GM21447 (cell line): ENCODE measurements around the gene RAB7A.
"Not testable (repeated sequence)": the region's sequence is repeated elsewhere in the genome, so short reads cannot be mapped to it uniquely, and the experiment has no call there.

Experiments
- ATAC-seq: cut with Tn5 transposase; IDR thresholded peaks from one replicate; pipeline ENCODE4 v1.9.1; 2021; ENCODE audit not compliant: unreplicated experiment

Gene RAB7A

DNA sequence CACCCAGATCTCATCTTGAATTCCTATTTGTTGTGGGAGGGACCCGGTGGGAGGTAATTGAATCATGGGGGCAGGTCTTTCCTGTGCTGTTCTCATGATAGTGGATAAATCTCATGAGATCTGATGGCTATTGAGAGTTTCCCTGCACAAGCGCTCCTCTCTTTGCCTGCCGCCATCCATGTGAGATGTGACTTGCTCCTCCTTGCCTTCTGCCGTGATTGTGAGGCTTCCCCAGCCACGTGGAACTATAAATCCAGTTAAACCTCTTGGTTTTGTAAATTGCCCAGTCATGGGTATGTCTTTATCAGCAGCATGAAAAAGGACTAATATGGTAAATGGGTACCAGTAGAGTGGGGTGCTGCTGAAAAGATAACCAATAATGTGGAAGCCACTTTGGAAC, 23.6 kb downstream of the RAB7A start:
- not testable (repeated sequence) for ATAC-seq

DNA sequence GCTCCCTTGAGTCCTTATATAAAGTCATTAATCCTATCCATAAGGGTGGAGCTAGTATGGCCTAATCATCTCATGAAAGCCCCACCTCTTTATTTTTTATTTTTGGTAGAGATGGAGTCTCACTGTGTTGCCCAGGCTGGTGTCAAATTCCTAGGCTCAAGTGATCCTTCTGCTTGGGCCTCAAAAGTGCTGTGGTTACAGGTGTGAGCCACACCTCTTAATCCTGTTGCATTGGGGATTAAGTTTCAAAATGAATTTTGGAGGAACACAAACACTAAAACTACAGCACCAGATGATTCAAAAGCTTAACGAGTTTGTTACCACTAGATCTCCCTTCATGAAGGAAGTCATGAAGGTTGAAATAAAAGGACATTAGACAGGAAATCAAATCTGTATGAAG, 27.7 kb downstream of the RAB7A start:
- ATAC-seq: no peak

DNA sequence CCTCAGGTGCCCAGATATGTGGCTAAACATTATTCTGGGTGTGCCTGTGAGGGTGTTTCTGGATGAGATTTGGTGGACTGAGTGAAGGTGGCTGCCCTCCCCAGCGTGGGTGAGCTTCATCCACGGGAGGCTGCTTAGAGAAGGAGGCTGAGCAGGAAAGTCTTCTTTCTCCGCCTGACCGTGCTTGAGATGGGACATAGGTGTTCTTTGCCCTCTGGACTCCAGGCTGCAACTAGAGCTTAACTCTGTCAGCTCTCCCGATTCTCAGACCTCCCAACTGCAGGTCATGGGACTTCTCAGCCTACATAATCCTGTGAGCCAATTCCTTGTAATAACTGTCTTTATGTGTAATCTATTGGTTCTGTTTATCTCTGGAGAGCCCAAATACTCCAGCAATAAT, 34.1 kb downstream of the RAB7A start:
- no peak for ATAC-seq

DNA sequence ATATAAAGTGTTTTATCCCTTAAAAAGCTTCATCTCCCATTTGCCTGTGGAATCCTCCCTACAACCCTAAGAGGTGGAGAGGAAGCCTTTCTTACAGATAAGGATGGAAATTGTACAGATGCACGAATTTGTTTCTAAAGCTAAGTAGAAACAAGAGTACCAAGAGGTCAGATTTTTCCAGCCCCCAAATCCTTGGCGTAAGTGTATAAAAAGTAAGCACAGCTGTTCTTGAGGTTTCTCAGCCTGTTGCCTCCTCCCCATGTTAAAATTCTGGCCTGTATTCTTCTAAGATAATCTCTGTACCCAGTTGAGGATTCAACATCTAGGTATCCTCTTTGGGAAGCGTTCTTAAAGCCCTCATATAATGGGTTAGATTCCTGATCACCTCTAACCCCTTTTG, 34.9 kb downstream of the RAB7A start:
- ATAC-seq: no peak

DNA sequence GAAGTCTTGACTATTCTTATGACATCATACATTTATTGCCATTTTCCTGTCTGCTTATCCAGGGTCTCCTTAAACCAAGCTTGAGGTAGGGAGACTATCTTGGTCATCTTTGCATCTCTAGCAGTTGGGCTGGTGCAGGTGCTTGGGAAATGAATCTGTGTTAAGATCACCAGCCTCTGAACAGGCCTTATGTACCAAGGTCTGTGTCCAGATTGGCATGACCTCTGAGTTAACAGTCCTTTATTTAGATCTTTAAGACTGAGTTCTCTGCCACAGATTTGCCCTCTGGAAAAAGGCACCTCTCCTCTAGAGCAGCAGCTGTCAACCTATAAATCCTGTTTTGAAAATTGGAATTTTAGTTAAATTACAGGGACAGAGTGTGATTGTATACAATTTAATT, 35.4 kb downstream of the RAB7A start:
- ATAC-seq: no peak

DNA sequence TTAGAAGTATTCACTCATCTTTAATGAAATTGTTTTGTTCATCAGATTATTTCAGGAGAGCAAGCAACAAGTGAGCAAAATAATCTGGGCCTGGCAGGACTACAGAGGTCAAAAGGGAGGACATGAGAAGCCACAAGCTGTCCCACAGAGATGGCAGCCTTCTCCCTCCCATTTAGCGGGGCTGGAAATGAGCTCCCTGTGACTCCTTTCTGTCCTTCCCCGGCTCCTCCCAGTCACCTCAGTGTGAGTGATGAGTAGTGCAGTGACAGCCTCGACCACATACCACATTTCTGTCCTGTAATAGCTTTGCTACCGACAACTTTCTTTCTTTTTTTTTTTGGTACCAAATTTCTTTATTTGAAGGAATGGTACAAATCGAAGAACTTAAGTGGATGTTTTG, 38.0 kb downstream of the RAB7A start:
- no peak for ATAC-seq

DNA sequence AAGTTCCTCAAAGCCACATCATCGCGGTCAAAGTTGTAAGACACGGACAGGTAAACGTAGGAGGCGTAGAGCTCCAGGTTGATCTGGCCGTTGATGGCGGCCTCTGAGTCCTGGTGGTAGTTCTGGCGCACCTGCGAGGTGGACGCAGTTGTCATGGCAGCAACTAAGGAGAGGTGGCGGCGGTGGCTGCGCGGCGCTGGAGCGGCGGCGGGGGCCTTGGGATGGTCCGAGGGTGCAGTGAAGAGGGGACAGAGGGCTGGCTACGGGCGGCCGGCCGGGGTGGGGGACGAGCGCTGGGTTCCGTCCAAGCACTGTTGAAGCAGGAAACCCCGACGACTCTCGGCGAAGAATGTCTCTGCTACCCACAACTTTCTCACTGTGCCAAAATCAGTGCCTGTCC, 38.9 kb downstream of the RAB7A start:
- no peak for ATAC-seq

DNA sequence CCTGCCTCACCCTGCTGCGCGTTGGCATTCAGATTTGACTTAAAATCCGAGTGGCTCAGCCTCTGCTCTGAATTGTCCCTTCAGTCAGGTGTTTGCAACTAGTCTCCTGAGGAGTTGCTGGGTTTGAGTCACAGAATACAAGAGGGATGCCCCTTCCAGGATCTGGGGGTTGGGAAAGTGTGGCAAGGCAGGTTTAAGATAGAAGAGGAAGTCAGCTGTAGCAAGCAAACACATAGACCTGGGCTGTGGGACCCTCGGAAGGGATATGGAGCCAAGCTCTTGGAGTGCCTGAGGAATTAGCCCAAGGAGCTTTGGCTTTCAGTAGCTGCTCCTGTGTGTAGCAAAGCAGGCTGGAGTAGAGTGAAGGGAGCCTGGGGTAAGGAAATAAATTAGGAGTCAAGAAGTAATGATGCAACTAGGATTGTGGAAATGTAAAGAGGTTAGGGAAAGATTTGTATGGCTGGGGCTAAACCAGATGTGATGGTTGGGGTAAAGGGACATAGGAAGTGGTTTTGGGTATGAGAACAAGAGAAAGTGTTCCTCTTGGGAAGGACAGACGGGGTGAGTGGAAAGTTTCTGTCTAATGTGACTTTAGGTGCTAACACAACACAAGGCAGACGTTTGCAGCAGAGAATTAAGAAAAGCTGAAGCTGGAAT, 41.2 kb downstream of the RAB7A start:
- ATAC-seq: no peak

DNA sequence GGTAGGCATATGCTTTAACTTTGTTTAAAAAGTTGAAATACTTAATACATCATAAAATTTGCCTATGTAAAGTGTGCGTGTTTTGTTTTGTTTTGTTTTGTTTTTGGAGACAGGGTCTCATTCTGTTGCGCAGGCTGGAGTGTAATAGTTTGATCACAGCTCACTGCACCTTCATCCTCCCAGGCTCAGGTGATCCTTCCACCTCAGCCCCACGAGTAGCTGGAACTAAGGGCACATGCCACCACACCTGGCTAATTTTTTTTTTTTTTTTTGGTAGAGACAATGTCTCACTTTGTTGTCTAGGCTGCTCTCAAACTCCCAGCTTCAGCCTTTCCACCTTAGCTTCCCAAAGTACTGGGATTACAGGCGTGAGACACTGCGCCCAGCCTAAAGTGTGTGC, 42.5 kb downstream of the RAB7A start:
- no peak for ATAC-seq

DNA sequence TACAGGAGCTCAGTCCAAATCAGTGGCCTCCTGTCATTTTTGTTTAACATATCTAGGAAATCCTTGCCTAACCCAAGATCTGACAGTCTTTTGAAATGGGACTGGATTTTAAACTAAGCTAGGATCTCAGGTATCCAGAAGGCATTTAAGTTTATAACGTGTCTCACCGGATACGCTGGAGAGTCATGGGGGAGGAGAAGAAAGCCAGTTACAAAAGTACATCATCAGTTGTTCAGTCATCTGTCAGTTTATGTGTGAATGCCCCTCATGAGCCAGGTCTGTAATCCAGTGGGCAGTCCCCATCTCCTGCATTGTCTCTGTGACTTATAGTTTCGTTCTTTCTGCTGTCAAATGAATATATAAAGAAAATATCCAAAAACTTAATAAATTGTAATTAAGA, 44.4 kb downstream of the RAB7A start:
- no peak for ATAC-seq

DNA sequence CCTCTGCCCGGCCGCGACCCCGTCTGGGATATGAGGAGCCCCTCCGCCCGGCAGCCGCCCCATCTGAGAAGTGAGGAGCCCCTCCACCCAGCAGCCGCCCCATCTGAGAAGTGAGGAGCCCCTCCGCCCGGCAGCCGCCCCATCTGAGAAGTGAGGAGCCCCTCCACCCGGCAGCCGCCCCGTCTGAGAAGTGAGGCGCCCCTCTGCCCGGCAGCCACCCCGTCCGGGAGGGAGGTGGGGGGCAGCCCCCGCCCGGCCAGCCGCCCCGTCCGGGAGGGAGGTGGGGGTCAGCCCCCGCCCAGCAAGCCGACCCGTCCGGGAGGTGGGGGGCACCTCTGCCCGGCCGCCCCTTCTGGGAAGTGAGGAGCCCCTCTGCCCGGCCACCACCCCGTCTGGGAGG, 47.2 kb downstream of the RAB7A start:
- not testable (repeated sequence) for ATAC-seq

DNA sequence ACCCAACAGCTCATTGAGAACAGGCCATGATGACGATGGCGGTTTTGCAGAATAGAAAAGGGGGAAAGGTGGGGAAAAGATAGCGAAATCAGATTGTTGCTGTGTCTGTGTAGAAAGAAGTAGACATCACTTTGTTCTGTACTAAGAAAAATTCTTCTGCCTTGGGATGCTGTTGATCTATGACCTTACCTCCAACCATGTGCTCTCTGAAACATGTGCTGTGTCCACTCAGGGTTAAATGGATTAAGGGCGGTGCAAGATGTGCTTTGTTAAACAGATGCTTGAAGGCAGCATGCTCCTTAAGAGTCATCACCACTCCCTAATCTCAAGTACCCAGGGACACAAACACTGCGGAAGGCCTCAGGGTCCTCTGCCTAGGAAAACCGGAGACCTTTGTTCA, 47.6 kb downstream of the RAB7A start:
- ATAC-seq: not testable (repeated sequence)

DNA sequence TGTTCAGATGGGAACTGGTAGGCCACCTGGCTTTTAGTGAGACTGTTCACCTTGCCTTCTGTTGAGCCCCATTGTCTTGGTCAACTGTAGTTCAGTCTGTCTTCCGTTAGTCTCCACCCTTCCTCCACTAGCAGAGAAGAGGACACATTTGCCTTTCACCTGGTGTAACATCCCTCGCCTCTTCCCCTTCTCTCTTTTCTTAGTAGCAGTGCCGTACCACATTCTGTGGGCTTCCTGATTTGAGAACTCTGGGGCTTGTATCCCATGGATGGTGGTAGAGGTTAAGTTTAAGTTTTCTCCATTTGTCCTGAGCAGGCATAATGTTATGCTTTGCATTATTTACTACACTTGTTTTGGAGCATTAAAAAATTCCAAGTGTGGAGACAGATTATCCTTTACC, 49.3 kb downstream of the RAB7A start:
- no peak for ATAC-seq

DNA sequence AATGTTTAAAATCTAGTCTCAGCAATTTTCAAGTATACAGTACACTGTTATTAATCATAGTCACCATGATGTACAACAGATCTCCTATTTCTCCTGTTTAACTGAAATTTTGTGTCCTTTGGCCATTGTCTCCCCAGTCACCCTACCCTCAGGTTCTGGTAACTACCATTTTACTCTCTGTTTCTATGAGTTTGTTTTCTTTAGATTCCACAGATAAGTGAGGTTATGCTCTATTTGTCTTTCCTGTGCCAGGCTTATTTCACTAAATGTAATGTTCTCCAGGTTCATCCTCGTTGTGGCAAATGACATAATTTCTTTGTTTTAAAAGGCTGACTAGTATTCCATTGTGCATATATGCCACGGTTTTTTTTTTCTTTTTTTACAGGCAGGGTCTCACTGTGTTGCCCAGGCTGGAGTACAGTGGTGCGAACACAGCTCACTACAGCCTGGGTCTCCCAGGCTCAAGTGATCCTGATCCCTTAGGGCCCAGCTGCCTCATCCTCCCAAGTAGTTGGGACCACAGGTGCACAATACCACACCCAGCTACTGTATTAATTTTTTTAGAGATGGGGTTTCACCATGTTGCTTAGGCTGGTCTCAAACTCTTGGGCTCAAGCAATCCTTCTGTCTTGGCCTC, 50.0 kb downstream of the RAB7A start:
- no peak for ATAC-seq

DNA sequence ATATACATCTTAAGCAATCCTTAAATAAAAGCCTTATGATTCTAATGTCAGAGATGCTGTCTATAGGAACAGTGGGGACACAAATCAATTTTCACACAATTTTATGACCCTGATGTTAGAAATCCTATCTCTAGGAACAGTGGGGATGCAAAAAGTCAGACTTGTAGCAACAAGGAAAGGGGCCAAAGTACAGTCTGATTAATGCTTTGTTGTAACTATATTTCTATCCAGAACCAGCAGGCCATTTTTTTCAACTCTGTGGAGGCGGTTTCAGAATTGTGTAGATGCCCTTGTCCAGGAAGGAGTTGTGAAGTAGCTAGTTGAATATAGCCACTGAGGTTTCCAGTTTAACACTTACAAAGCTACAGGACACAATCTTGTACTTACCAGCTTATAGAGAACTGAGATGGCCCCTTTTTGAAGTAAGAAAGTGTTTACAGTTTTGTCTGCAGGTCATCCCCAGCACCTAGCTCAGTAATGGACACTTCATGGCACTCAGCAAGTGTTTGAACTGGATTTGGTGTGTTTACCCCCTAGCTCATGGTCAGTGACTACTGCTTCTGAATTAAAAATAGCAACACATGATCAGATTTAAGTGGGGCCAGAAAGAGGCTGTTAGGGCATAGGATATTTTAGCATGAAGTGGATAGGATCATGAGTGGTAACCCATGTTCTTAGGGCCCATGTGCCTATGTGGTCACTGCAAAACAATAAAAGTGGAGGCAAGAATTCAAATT, 54.3 kb downstream of the RAB7A start:
- ATAC-seq: no peak

DNA sequence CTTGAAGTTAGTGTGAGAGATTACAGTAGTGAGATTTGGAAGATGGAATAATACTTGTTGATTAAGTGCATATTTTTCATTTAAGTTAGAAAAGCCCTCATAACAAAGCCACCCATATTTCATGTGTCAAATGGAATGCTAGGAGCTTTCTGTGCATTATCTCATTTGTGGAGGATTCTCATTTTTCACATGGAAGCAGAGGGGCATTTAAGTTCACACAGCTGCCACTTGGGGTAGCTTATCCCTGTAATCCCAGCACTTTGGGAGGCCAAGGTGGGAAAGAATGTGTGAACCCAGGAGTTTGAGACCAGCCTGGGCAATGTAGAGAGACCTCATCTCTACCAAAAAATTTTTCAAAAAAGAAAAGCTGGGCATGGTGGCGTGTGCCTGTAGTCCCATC, 55.2 kb downstream of the RAB7A start:
- ATAC-seq: no peak

DNA sequence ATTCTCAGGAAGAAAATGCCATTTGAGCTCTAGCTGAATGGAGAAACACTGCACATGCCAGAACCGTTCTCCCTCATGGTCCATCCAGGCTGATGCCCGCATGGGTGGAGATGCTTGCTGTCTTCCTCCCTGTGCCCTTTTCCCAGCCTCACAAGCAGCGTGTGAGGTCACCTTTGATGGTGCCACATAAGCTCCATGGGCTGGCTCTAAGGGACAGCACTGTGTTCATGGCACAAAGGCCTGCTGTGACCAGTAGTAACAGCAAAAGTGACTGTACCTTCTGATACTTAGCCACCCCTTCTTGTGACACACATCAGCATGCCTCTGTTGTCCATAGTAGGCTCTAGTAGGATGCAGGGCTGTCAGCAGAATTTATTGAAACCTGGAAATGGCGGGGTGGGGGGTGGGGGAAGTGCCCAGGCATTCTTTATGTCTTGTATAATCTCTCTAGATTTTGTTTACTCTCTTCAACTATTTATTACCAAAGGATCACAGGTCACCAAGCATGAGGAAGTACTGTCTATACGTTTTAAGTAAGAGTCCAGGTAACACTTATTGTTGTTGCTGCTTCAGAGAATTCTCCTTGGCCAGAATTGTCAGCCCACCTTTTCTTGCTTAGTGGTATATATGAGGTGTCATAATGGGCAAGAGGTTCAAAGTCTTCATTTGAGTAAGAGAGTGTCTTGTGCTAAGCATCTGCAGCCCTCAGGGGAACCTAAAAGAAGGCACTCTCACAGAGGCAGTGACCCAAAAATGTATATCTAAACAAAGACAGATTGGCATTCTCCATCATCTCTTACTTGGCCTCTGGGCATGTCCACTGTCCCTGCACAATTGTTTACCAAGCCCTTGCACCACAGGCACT, 56.5 kb downstream of the RAB7A start:
- ATAC-seq: no peak

DNA sequence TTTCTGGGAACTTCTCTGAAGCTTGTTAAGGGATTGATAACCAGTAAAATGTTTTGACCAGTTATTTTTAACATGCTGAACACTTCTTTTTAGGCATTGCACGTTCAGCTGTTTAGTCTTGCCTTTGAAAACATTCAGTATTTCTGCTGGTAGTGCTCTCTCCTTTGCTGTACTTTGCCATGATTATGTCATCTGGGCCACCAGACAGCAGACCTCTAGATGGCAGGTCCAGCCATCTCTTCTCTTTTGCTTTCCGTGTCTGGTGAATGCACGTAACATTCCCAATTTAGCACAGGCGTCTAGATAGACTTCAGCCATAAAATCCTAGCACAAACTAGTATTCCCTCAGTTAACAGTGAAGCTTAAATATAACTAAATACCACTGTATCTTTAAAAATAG, 57.8 kb downstream of the RAB7A start:
- no peak for ATAC-seq

DNA sequence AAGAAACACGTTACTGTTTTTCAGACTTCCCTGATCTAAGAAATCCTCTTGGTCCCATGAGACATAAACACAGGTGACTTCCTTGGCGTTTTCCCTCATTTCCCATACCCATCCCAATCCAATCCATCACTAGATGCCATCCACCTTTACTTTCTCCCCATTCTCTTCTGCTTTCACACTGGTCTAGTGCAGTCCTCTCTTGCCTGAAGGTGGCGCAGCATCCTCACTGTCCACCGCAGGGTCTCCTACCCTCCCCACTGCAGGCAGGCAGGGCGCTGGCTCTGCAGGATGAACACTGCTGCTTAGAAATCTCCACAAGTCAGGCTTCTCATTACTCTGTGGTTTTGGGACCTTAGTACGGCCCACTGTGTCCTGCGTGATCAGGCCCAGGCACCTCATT, 58.2 kb downstream of the RAB7A start:
- ATAC-seq: no peak

DNA sequence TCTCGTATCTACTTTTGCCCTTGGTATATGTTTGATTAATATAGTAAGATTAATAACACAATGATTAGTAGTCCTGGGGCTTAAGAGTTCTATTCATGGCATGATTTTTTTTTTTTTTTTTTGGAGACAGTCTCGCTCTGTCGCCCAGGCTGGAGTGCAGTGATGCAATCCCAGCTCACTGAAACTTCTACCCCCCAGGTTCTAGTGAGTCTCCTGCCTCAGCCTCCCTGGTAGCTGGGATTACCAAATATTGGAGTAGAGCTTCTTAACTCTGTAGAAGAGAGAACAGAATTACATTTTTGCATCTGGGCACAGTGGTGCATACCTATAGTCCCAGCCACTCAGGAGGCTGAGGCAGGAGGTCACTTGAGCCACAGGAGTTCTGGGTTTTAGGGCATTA, 58.9 kb downstream of the RAB7A start:
- no peak for ATAC-seq

DNA sequence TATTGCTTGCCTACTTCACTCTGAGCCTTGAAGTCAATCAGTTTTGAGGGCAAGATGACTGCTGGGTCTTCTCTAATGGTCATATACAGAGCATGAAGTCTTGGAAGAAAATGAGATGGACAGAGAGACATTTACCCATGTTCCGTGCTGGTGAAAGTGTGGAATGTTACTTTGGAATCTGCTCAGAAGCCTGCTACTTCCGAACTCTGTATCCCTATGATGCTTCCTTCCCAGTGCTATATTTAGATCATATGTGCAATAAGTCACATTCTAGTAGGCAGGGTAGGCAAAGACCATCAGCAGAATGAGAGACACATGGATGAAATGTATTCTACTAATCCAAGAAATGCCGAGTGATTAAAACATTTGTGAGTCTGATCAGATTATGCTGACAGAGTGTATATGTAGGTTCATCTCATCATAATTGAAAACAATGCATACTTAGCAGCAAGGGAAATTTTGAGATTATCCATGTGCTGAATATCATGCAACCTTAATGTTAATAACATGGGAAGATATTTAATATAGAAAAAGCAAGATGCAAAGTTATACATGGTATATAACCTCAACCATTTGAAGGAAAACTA, 60.5 kb downstream of the RAB7A start:
- ATAC-seq: no peak
